Measurements from ENCODE around the gene C1QL2.

Gene C1QL2

GRCh38 chr2:119136093-119136492, 22.5 kb downstream of the C1QL2 start:
- no peaks in the 10 kb centered on the region for H3K9me3 Mint-ChIP-seq
- DNase-seq: no peak
- no peak overlapping the region for H3K27ac Mint-ChIP-seq
- H3K4me3 Mint-ChIP-seq: no peak overlapping the region
- no peaks in the 10 kb centered on the region for H3K36me3 Mint-ChIP-seq (ENCODE audit: low read depth)
- no peak for ATAC-seq
- H3K27me3 Mint-ChIP-seq: peaks cover 8% of the 10 kb centered on the region
- H3K4me1 Mint-ChIP-seq: no peaks in the 10 kb centered on the region

- no peaks in the 10 kb centered on the region for H3K4me1 Mint-ChIP-seq
- no peaks in the 10 kb centered on the region for H3K36me3 Mint-ChIP-seq (ENCODE audit: low read depth)
- no peaks in the 10 kb centered on the region for H3K9me3 Mint-ChIP-seq
- H3K4me3 Mint-ChIP-seq: no peak overlapping the region
- ATAC-seq (no peak), DNase-seq (no peak)
- H3K27me3 Mint-ChIP-seq: peaks cover 8% of the 10 kb centered on the region
- no peak overlapping the region for H3K27ac Mint-ChIP-seq
These were observed 23.8 kb downstream of the C1QL2 start for GRCh38 chr2:119134775-119135174.

- DNase-seq (peak; percentile 49), ATAC-seq (peak; percentile 34)
- no peak overlapping the region for H3K4me3 Mint-ChIP-seq
- no peak overlapping the region for H3K27ac Mint-ChIP-seq
- H3K36me3 Mint-ChIP-seq (ENCODE audit: low read depth): no peaks in the 10 kb centered on the region
- peaks cover 7% of the 10 kb centered on the region for H3K27me3 Mint-ChIP-seq
- peaks cover 2% of the 10 kb centered on the region for H3K4me1 Mint-ChIP-seq
- H3K9me3 Mint-ChIP-seq: no peaks in the 10 kb centered on the region
These were observed 31.9 kb downstream of the C1QL2 start for GRCh38 chr2:119126650-119127049.

GRCh38 chr2:119123389-119123788, 35.2 kb downstream of the C1QL2 start:
- no peak for DNase-seq
- H3K4me3 Mint-ChIP-seq: no peak overlapping the region
- ATAC-seq: no peak
- no peak overlapping the region for H3K27ac Mint-ChIP-seq
- H3K9me3 Mint-ChIP-seq: no peaks in the 10 kb centered on the region
- H3K27me3 Mint-ChIP-seq: peaks cover 5% of the 10 kb centered on the region
- H3K36me3 Mint-ChIP-seq (ENCODE audit: low read depth): no peaks in the 10 kb centered on the region
- H3K4me1 Mint-ChIP-seq: peaks cover 2% of the 10 kb centered on the region

GRCh38 chr2:119122663-119123062, 35.9 kb downstream of the C1QL2 start:
- H3K36me3 Mint-ChIP-seq (ENCODE audit: low read depth): no peaks in the 10 kb centered on the region
- H3K4me3 Mint-ChIP-seq: no peak overlapping the region
- H3K4me1 Mint-ChIP-seq: peaks cover 2% of the 10 kb centered on the region
- DNase-seq: no peak
- H3K27me3 Mint-ChIP-seq: peaks cover 5% of the 10 kb centered on the region
- H3K27ac Mint-ChIP-seq: no peak overlapping the region
- no peak for ATAC-seq
- no peaks in the 10 kb centered on the region for H3K9me3 Mint-ChIP-seq

GRCh38 chr2:119119999-119120756, 38.4 kb downstream of the C1QL2 start:
- Mint-ChIP-seq H3K27me3 (no peaks in the 10 kb centered on the region), H3K4me3 (no peak overlapping the region), H3K4me1 (no peaks in the 10 kb centered on the region), H3K27ac (no peak overlapping the region), H3K9me3 (no peaks in the 10 kb centered on the region), H3K36me3 (ENCODE audit: low read depth) (no peaks in the 10 kb centered on the region)
- DNase-seq: no peak
- no peak for ATAC-seq

GRCh38 chr2:119119076-119119785, 39.3 kb downstream of the C1QL2 start:
- Mint-ChIP-seq H3K27ac (no peak overlapping the region), H3K36me3 (ENCODE audit: low read depth) (no peaks in the 10 kb centered on the region), H3K4me1 (no peaks in the 10 kb centered on the region), H3K9me3 (no peaks in the 10 kb centered on the region), H3K27me3 (peaks cover under 1% of the 10 kb centered on the region), H3K4me3 (no peak overlapping the region)
- DNase-seq: no peak
- ATAC-seq: no peak

- no peak for ATAC-seq
- Mint-ChIP-seq H3K36me3 (ENCODE audit: low read depth) (no peaks in the 10 kb centered on the region), H3K27me3 (peaks cover 4% of the 10 kb centered on the region), H3K27ac (no peak overlapping the region), H3K4me1 (no peaks in the 10 kb centered on the region), H3K4me3 (no peak overlapping the region), H3K9me3 (no peaks in the 10 kb centered on the region)
- no peak for DNase-seq
These were observed 40.4 kb downstream of the C1QL2 start for GRCh38 chr2:119117891-119118882.

- H3K9me3 Mint-ChIP-seq: no peaks in the 10 kb centered on the region
- no peaks in the 10 kb centered on the region for H3K36me3 Mint-ChIP-seq (ENCODE audit: low read depth)
- no peak overlapping the region for H3K4me3 Mint-ChIP-seq
- ATAC-seq: no peak
- no peak overlapping the region for H3K27ac Mint-ChIP-seq
- H3K27me3 Mint-ChIP-seq: peaks cover 4% of the 10 kb centered on the region
- no peaks in the 10 kb centered on the region for H3K4me1 Mint-ChIP-seq
- no peak for DNase-seq
These were observed 41.1 kb downstream of the C1QL2 start for GRCh38 chr2:119117408-119117807.

- no peak for ATAC-seq
- H3K36me3 Mint-ChIP-seq (ENCODE audit: low read depth): no peaks in the 10 kb centered on the region
- H3K9me3 Mint-ChIP-seq: peaks cover 3% of the 10 kb centered on the region
- DNase-seq: no peak
- H3K27ac Mint-ChIP-seq: no peak overlapping the region
- no peak overlapping the region for H3K4me3 Mint-ChIP-seq
- H3K27me3 Mint-ChIP-seq: peaks cover 4% of the 10 kb centered on the region
- no peaks in the 10 kb centered on the region for H3K4me1 Mint-ChIP-seq
These were observed 41.9 kb downstream of the C1QL2 start for GRCh38 chr2:119116411-119117295.

GRCh38 chr2:119114266-119114665, 44.3 kb downstream of the C1QL2 start:
- Mint-ChIP-seq H3K4me1 (no peaks in the 10 kb centered on the region), H3K9me3 (peaks cover 15% of the 10 kb centered on the region), H3K4me3 (no peak overlapping the region), H3K27me3 (peaks cover 4% of the 10 kb centered on the region), H3K36me3 (ENCODE audit: low read depth) (peaks cover 2% of the 10 kb centered on the region), H3K27ac (no peak overlapping the region)
- ATAC-seq: no peak
- no peak for DNase-seq

- Mint-ChIP-seq H3K27ac (no peak overlapping the region), H3K36me3 (ENCODE audit: low read depth) (peaks cover 2% of the 10 kb centered on the region), H3K4me1 (no peaks in the 10 kb centered on the region), H3K27me3 (peaks cover 4% of the 10 kb centered on the region), H3K4me3 (no peak overlapping the region), H3K9me3 (peaks cover 15% of the 10 kb centered on the region)
- ATAC-seq: no peak
- DNase-seq: no peak
These were observed 45.1 kb downstream of the C1QL2 start for GRCh38 chr2:119113489-119113770.

GRCh38 chr2:119112770-119113488, 45.6 kb downstream of the C1QL2 start:
- Mint-ChIP-seq H3K9me3 (peaks cover 15% of the 10 kb centered on the region), H3K4me1 (no peaks in the 10 kb centered on the region), H3K27ac (no peak overlapping the region), H3K36me3 (ENCODE audit: low read depth) (peaks cover 2% of the 10 kb centered on the region), H3K27me3 (peaks cover 4% of the 10 kb centered on the region), H3K4me3 (no peak overlapping the region)
- DNase-seq: no peak
- no peak for ATAC-seq

All from activated naive CD8-positive, alpha-beta T cell treated with anti-CD3 and anti-CD28 coated beads, Interleukin-2, amount 50 U/mL, for 24 hours (primary cell).